HepG2 (cell line): Measurements from ENCODE around the gene GAREM1. TPM values are rescaled to one million over a fixed set of nuclear protein-coding genes. Genes with fewer than 3 reads are reported as not detected.

Source experiments
- DNMT3B ChIP-seq: conservative IDR thresholded peaks from 2 replicates; pipeline ENCODE4 v1.6.1; 2016; ENCODE audit warnings: missing biosample characterization, control low read depth
- ELF1 ChIP-seq: sonication (generic); formaldehyde crosslinking; IDR thresholded peaks from 2 replicates; pipeline ENCODE4 v1.4.0; 2020; ENCODE audit warnings: missing genetic modification reagents
- FOXA1 ChIP-seq, 2 experiments: fragments of 450-650 bp in 1 of 2; sonication (generic) in 1 of 2; formaldehyde crosslinking in 1 of 2; IDR thresholded peaks; 2 replicates each; pipeline versions ENCODE4 v1.4.0 to v1.6.1; 2016 to 2020; ENCODE audit warnings: missing genetic modification reagents in 1 of 2
- GPBP1L1 ChIP-seq: sonication (generic); formaldehyde crosslinking; IDR thresholded peaks from 2 replicates; pipeline ENCODE4 v1.5.0; 2020; ENCODE audit warnings: mild to moderate bottlenecking, missing genetic modification reagents
- HOXA3 ChIP-seq: sonication (generic); formaldehyde crosslinking; IDR thresholded peaks from 2 replicates; pipeline ENCODE4 v1.5.0; 2020; ENCODE audit warnings: missing genetic modification reagents
- NFKBIZ ChIP-seq: IDR thresholded peaks from 2 replicates; pipeline ENCODE4 v1.6.1; 2018; ENCODE audit warnings: missing genetic modification reagents, missing compliant biosample characterization
- SIN3A ChIP-seq: IDR thresholded peaks from 2 replicates; pipeline ENCODE4 v1.6.1; 2011; ENCODE audit warnings: low read depth, mild to moderate bottlenecking, control low read depth, low read length, borderline replicate concordance
- SNAPC4 ChIP-seq: sonication (generic); formaldehyde crosslinking; IDR thresholded peaks from 2 replicates; pipeline ENCODE4 v1.4.0; 2020; ENCODE audit warnings: mild to moderate bottlenecking, missing genetic modification reagents
- SP5 ChIP-seq: IDR thresholded peaks from 2 replicates; pipeline ENCODE4 v1.6.1; 2016; ENCODE audit warnings: low read depth, borderline replicate concordance
- SRY ChIP-seq: sonication (generic); formaldehyde crosslinking; IDR thresholded peaks from 2 replicates; pipeline ENCODE4 v1.8.0; 2022; ENCODE audit warnings: mild to moderate bottlenecking, missing genetic modification reagents
- TFAP4 ChIP-seq: sonication (generic); IDR thresholded peaks from 2 replicates; pipeline ENCODE4 v1.6.1; 2016; ENCODE audit warnings: low read depth, borderline replicate concordance
- THAP11 ChIP-seq: IDR thresholded peaks from 2 replicates; pipeline ENCODE4 v1.6.1; 2016; ENCODE audit warnings: missing biosample characterization, missing genetic modification reagents
- ZFP41 ChIP-seq: sonication (generic); formaldehyde crosslinking; IDR thresholded peaks from 2 replicates; pipeline ENCODE4 v1.4.0; 2020; ENCODE audit warnings: mild to moderate bottlenecking, missing genetic modification reagents, borderline replicate concordance
- ZKSCAN5 ChIP-seq: sonication (generic); formaldehyde crosslinking; IDR thresholded peaks from 2 replicates; pipeline ENCODE4 v1.5.1; 2020; ENCODE audit warnings: mild to moderate bottlenecking, missing genetic modification reagents
- ZNF337 ChIP-seq: sonication (generic); formaldehyde crosslinking; IDR thresholded peaks from 2 replicates; pipeline ENCODE4 v1.5.1; 2020; ENCODE audit warnings: missing genetic modification reagents, low read depth, mild to moderate bottlenecking, borderline replicate concordance
- ZNF501 ChIP-seq: sonication (generic); formaldehyde crosslinking; IDR thresholded peaks from 2 replicates; pipeline ENCODE4 v1.5.1; 2020; ENCODE audit warnings: mild to moderate bottlenecking, moderate library complexity, missing genetic modification reagents
- ZNF556 ChIP-seq: sonication (generic); formaldehyde crosslinking; IDR thresholded peaks from 2 replicates; pipeline ENCODE4 v1.4.0; 2020; ENCODE audit warnings: mild to moderate bottlenecking, missing genetic modification reagents, borderline replicate concordance
- polyA plus RNA-seq, 8 experiments: library from polyadenylated mRNA; depleted of rRNA in 3 of 8; stranded (reverse) in 7 of 8; unstranded in 1 of 8; fragments of >200 nt; fragmentation: Illumina TruSeq in 4 of 8; extraction: Trizol in 4 of 8; gene quantifications; 2 replicates each; pipeline versions ENCODE4 v1.2.1 to v1.2.3, GENCODE V29; 2011 to 2016; ENCODE audit warnings: low read depth in 4 of 8, missing spikeins in 1 of 8, mixed read lengths in 1 of 8; ENCODE audit not compliant: insufficient read depth in 1 of 8
- total RNA-seq, 5 experiments: library from RNA; depleted of rRNA; stranded (reverse); fragments of >200 nt; fragmentation: Illumina TruSeq; extraction: Trizol; gene quantifications; 2 replicates each; pipeline ENCODE4 v1.2.3, GENCODE V29; 2016; ENCODE audit warnings: low read depth in 1 of 5

Gene GAREM1
- total and polyA plus RNA-seq, 2 of the 13 experiments (the other 11 are each of a cell fraction or from before 2014, with no cell fraction given) = 2.5 to 2.9 TPM

- TF ChIP-seq FOXA1 (IDR thresholded peaks at IDR 0.05) (no peak), FOXA1 (CRISPR knock-in tag; IDR thresholded peaks at IDR 0.05) (peak; percentile 38; the same call in 1 of the 2 replicates), SNAPC4 (CRISPR knock-in tag) (no peak), GPBP1L1 (no peak), NFKBIZ (CRISPR knock-in tag) (no peak), SP5 (CRISPR knock-in tag) (no peak), ZKSCAN5 (no peak), ELF1 (CRISPR knock-in tag) (no peak), TFAP4 (peak; percentile 32; the same call in 1 of the 2 replicates), THAP11 (CRISPR knock-in tag) (peak; percentile 45), ZFP41 (CRISPR knock-in tag) (no peak), HOXA3 (CRISPR knock-in tag) (no peak; the same call in 1 of the 2 replicates), ZNF337 (CRISPR knock-in tag) (no peak), DNMT3B (CRISPR knock-in tag) (no peak), SIN3A (no peak), ZNF501 (CRISPR knock-in tag) (no peak), SRY (CRISPR knock-in tag) (no peak), ZNF556 (CRISPR knock-in tag) (no peak)
Observed at GRCh38 chr18:32213693-32214092, 257.0 kb downstream of the GAREM1 start (continued).
